GM12865 (cell line): Measurements from ENCODE around the gene PRKN.

Experiments used
- DNase-seq: peaks from one replicate; pipeline ENCODE4 v3.0.0; 2010; ENCODE audit warnings: low read depth
- H3K4me3 ChIP-seq: 2 replicates; pipeline ENCODE4 v1.5.1; 2011; ENCODE audit warnings: mild to moderate bottlenecking, low read depth, low read length, control low read depth
- TF ChIP-seq, protein P1 (sequence below): IDR thresholded peaks from 2 replicates; pipeline ENCODE4 v1.5.1; 2011; ENCODE audit warnings: low read length, control low read depth, low read depth, inconsistent platforms; ENCODE audit not compliant: insufficient read depth; ENCODE audit errors: missing control alignments

The PRKN gene

DNA sequence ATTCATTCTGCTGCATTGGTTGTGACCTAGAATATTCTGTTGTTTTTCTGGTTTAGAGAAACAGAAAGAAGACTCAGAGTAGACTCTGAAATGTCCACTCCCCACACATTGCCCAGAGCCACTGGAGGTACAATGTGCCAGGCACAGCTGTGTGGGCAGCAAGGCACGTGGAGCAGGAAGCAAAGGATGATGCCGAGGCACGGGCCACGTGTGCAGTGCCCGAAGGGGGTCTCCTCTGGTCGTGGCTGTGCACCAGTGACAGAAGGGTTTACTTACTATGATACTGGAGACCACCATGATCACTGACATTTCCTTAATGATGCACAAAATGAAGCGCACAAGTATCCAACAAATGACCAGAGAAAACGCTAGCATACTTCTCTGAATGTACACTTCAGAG lies 488.9 kb downstream of the PRKN start:
- no peak overlapping the region for H3K4me3 ChIP-seq
- no peak for DNase-seq
- TF ChIP-seq, protein P1, sequence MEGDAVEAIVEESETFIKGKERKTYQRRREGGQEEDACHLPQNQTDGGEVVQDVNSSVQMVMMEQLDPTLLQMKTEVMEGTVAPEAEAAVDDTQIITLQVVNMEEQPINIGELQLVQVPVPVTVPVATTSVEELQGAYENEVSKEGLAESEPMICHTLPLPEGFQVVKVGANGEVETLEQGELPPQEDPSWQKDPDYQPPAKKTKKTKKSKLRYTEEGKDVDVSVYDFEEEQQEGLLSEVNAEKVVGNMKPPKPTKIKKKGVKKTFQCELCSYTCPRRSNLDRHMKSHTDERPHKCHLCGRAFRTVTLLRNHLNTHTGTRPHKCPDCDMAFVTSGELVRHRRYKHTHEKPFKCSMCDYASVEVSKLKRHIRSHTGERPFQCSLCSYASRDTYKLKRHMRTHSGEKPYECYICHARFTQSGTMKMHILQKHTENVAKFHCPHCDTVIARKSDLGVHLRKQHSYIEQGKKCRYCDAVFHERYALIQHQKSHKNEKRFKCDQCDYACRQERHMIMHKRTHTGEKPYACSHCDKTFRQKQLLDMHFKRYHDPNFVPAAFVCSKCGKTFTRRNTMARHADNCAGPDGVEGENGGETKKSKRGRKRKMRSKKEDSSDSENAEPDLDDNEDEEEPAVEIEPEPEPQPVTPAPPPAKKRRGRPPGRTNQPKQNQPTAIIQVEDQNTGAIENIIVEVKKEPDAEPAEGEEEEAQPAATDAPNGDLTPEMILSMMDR: no peak

DNA sequence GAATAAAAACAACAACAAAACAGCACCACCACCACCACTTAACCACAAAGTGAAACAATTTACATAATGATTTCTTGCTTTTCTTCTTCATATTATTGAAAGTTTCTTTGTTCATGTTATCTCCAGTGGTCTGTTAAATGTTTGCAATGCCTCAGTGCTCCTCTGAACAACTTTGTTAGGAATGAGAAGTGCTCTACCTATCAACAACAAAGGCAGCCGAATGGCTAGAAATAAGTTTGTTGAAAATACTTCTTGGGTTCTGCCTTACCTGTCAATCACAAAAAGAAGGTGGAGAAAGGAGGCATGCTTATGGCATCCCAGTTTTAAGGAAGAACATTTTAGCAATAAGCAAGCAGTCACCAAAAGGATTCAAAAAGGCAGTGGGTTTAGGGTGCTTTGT lies 490.2 kb downstream of the PRKN start:
- no peak overlapping the region for H3K4me3 ChIP-seq
- DNase-seq: no peak
- TF ChIP-seq, protein P1: no peak

- TF ChIP-seq, protein P1: no peak
- no peak for DNase-seq
- H3K4me3 ChIP-seq: no peak overlapping the region
These were observed 492.9 kb downstream of the PRKN start for GRCh38 chr6:162234631-162235030.

GRCh38 chr6:162230147-162230752 lies 497.3 kb downstream of the PRKN start:
- no peak overlapping the region for H3K4me3 ChIP-seq
- TF ChIP-seq, protein P1: no peak
- no peak for DNase-seq

- TF ChIP-seq, protein P1: no peak
- no peak overlapping the region for H3K4me3 ChIP-seq
- no peak for DNase-seq
These were observed 498.5 kb downstream of the PRKN start for GRCh38 chr6:162229093-162229492.

- TF ChIP-seq, protein P1: no peak
- no peak for DNase-seq
- H3K4me3 ChIP-seq: no peak overlapping the region
These were observed 500.8 kb downstream of the PRKN start for GRCh38 chr6:162226803-162227202.

- DNase-seq: no peak
- H3K4me3 ChIP-seq: no peak overlapping the region
- TF ChIP-seq, protein P1: no peak
These were observed 505.0 kb downstream of the PRKN start for GRCh38 chr6:162222521-162222920.
